Upper lobe of right lung (tissue), 1 donor: Measurements from ENCODE around the gene HEATR5B. TPM values are rescaled to one million over a fixed set of nuclear protein-coding genes. Genes with fewer than 3 reads are reported as not detected.

Experiments
- ATAC-seq: fragments of 200-7000 bp; cut with Tn5 transposase; one replicate; pipeline ENCODE4 v1.9.1; 2020; ENCODE audit warnings: mild to moderate bottlenecking, moderate library complexity
- DNase-seq: peaks from one replicate; pipeline ENCODE4 v3.0.0-alpha.2; 2020
- H3K27ac ChIP-seq: fragments of 200-600 bp; one replicate; pipeline ENCODE4 v1.8.0; 2022
- H3K27me3 ChIP-seq: fragments of 200-600 bp; one replicate; pipeline ENCODE4 v1.8.0; 2022; ENCODE audit warnings: mild to moderate bottlenecking
- H3K36me3 ChIP-seq: fragments of 200-600 bp; one replicate; pipeline ENCODE4 v1.8.0; 2022
- H3K4me1 ChIP-seq: fragments of 200-600 bp; one replicate; pipeline ENCODE4 v1.8.0; 2022
- H3K4me3 ChIP-seq: fragments of 200-600 bp; one replicate; pipeline ENCODE4 v1.8.0; 2022; ENCODE audit warnings: mild to moderate bottlenecking
- H3K9me3 ChIP-seq: fragments of 200-600 bp; one replicate; pipeline ENCODE4 v1.8.0; 2022
- intact Hi-C: fragments of 100-400 bp; cut with DNase I; formaldehyde crosslinking; loops from one replicate; pipeline ENCODE4 v1.11.0; 2022
- total RNA-seq: library from RNA; stranded (reverse); fragmentation: NEBNext Ultra II Directional; extraction: Animal tissue kit (Norgen Biotek cat#: 25700); gene quantifications from one replicate; pipeline ENCODE4 v1.2.1, GENCODE V29; 2021
- TF ChIP-seq, protein P1 (sequence below): fragments of 200-600 bp; IDR thresholded peaks from one replicate; pipeline ENCODE4 v1.8.0; 2022; ENCODE audit warnings: antibody characterized with exemption
- donor health status: DM: no; HTN: yes; CAD: no; lungs with severe emphysema.

HEATR5B gene
- total RNA-seq, 1 donor from 2014 or later = 23.1 TPM

DNA sequence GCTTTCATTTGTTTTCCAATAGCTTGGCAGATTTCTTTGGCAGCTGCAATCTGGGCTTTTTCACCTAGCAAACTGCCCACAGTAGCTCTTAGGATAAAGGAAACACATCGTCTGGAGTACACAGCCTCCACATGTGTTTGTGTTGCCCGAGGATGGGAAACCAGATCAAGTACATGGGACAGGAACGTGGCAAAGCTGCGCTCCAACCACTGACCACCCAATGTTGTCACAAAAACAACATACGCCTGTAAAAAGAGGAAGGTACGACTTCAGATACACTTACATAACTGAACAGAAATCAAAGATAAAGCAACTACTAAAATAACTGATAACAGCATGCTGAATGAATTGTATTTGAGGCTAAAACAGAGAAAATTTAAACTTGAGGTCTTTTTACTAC lies 15.5 kb downstream of the HEATR5B start:
- Histone ChIP-seq H3K9me3 (no peaks in the 10 kb centered on the region), H3K4me3 (no peak overlapping the region), H3K27me3 (no peaks in the 10 kb centered on the region), H3K36me3 (peaks cover 92% of the 10 kb centered on the region), H3K4me1 (no peaks in the 10 kb centered on the region), H3K27ac (no peak overlapping the region)
- ATAC-seq (no peak), DNase-seq (no peak)
- TF ChIP-seq, protein P1, sequence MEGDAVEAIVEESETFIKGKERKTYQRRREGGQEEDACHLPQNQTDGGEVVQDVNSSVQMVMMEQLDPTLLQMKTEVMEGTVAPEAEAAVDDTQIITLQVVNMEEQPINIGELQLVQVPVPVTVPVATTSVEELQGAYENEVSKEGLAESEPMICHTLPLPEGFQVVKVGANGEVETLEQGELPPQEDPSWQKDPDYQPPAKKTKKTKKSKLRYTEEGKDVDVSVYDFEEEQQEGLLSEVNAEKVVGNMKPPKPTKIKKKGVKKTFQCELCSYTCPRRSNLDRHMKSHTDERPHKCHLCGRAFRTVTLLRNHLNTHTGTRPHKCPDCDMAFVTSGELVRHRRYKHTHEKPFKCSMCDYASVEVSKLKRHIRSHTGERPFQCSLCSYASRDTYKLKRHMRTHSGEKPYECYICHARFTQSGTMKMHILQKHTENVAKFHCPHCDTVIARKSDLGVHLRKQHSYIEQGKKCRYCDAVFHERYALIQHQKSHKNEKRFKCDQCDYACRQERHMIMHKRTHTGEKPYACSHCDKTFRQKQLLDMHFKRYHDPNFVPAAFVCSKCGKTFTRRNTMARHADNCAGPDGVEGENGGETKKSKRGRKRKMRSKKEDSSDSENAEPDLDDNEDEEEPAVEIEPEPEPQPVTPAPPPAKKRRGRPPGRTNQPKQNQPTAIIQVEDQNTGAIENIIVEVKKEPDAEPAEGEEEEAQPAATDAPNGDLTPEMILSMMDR = no peak
- intact Hi-C loops = no loop called here

GRCh38 chr2:37061776-37062175 lies 22.4 kb downstream of the HEATR5B start:
- Histone ChIP-seq H3K27me3 (no peaks in the 10 kb centered on the region), H3K4me1 (no peaks in the 10 kb centered on the region), H3K36me3 (peaks cover 98% of the 10 kb centered on the region), H3K4me3 (no peak overlapping the region), H3K27ac (no peak overlapping the region), H3K9me3 (no peaks in the 10 kb centered on the region)
- TF ChIP-seq, protein P1 = no peak
- intact Hi-C loops = no loop called here
- DNase-seq (no peak), ATAC-seq (no peak)

DNA sequence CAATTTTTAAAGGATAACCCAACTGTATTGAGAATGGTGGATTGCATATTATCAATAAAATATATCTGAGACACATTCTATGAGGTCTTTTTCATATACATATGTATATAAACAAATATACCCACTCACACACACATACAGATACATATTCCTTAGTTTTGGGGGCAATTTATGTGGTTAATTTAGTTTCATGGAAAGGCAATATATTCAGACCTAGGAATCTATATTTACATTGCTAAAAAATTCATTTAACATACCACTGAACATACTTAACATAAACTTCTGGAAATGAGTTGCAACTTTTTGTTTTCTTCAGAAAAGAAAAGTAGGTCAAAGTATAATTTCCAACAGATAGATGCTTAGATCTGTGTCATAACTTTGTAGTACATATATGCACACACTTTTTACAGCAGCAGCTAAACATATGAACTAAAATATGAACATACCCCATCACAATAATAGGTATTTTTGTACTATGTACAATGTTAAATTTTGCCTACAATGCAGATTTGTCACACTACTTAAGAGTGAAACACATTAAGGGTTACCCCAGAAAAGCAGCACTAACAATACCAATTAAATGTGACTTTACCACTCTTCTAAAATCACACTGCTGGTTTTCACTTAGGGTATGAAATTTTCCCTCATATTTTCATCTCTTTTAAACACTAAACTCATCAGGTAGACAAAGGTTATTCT lies 23.0 kb downstream of the HEATR5B start:
- TF ChIP-seq, protein P1 = no peak
- ATAC-seq (no peak), DNase-seq (no peak)
- Histone ChIP-seq H3K9me3 (no peaks in the 10 kb centered on the region), H3K4me3 (no peak overlapping the region), H3K27me3 (no peaks in the 10 kb centered on the region), H3K4me1 (no peaks in the 10 kb centered on the region), H3K36me3 (peaks cover 98% of the 10 kb centered on the region), H3K27ac (no peak overlapping the region)
- intact Hi-C loops = no loop called here

GRCh38 chr2:37060446-37060845 lies 23.7 kb downstream of the HEATR5B start:
- H3K36me3 ChIP-seq = peaks cover 98% of the 10 kb centered on the region
- intact Hi-C loops = no loop called here
- DNase-seq (no peak), ATAC-seq (no peak)
- TF ChIP-seq, protein P1 = no peak
- H3K9me3 ChIP-seq = no peaks in the 10 kb centered on the region
- no peaks in the 10 kb centered on the region for H3K4me1 ChIP-seq
- no peak overlapping the region for H3K27ac ChIP-seq
- H3K27me3 ChIP-seq = no peaks in the 10 kb centered on the region
- no peak overlapping the region for H3K4me3 ChIP-seq

- TF ChIP-seq, protein P1 = no peak
- Histone ChIP-seq H3K36me3 (peaks cover 98% of the 10 kb centered on the region), H3K9me3 (no peaks in the 10 kb centered on the region), H3K4me1 (no peaks in the 10 kb centered on the region), H3K27me3 (no peaks in the 10 kb centered on the region), H3K4me3 (no peak overlapping the region), H3K27ac (no peak overlapping the region)
- no peak for ATAC-seq
- intact Hi-C loops = no loop called here
- DNase-seq = no peak
Measured at GRCh38 chr2:37059841-37060240, 24.3 kb downstream of the HEATR5B start.
